Fibroblast of skin of left biceps (primary cell): ENCODE data around the gene KLHL20.
"Not testable (repeated sequence)": the region's sequence is repeated elsewhere in the genome, so short reads cannot be mapped to it uniquely, and the experiment has no call there.

Source experiments
- DNase-seq, 2 experiments: peaks; one replicate each; pipeline ENCODE4 v3.0.0-alpha.2; 2013; ENCODE audit warnings: low read depth in 2 of 2

Gene KLHL20, protein sequence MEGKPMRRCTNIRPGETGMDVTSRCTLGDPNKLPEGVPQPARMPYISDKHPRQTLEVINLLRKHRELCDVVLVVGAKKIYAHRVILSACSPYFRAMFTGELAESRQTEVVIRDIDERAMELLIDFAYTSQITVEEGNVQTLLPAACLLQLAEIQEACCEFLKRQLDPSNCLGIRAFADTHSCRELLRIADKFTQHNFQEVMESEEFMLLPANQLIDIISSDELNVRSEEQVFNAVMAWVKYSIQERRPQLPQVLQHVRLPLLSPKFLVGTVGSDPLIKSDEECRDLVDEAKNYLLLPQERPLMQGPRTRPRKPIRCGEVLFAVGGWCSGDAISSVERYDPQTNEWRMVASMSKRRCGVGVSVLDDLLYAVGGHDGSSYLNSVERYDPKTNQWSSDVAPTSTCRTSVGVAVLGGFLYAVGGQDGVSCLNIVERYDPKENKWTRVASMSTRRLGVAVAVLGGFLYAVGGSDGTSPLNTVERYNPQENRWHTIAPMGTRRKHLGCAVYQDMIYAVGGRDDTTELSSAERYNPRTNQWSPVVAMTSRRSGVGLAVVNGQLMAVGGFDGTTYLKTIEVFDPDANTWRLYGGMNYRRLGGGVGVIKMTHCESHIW

DNA sequence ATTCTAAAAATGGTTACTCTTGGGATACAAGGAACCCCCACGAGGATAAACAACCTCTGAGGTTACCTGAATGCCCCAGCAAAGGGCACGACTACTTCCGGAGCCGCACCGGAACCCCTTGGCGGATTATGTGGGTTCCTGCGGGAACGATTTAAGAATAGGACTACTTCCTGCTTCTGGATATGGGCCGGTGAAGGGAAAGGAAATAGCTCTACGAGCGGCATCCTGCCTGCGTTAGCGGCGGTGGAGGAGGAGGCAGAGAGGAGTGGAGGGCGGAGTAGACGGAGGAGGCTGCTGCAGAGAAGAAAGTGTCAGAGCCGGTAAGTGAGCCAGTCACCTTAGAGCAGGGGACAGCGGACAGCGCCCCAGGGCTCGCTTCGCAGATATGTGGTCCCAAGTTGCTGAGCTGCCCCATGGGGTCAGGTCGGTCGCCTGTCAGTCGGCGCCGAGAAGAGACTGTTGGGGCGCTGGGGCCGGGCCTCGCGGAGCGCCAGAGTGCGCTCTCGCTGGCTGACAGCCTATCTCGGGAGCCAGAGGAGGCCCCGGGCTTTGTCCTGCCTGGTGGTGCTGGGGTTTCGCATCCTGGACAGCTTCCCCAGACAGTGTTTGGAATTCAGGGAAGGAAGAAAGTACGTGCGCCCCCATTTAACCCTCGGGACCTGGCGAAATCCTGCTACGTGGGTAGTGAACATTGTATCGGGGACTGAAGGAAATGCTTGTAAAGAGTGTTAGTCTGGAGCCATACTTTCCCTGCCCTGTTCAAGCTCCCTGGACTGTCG lies at the start of gene KLHL20:
Gene KLHL20, plus strand, starts transcription at position 223 of the 779 bp plus-strand sequence. CDS start 1,063 bp downstream, outside the sequence.
- peak; percentile 81 to 82 for DNase-seq

DNA sequence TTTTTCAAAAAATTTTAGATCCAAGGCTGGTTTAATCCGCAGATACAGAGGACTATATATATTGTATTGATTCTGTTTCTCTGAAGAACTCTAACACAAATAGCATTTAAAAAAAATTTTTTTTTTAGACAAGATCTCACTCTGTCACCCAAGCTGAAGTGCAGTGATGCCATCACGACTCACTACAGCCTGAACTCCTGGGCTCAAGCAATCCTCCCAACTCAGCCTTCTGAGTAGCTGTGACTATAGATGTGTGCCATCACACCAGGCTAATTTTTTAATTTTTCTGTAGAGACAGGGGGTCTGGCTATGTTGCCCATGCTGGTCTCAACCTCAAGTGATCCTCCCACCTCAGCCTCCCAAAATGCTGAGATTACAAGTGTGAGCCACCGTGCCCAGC lies 48.1 kb upstream of the KLHL20 start:
- no peak for DNase-seq

DNA sequence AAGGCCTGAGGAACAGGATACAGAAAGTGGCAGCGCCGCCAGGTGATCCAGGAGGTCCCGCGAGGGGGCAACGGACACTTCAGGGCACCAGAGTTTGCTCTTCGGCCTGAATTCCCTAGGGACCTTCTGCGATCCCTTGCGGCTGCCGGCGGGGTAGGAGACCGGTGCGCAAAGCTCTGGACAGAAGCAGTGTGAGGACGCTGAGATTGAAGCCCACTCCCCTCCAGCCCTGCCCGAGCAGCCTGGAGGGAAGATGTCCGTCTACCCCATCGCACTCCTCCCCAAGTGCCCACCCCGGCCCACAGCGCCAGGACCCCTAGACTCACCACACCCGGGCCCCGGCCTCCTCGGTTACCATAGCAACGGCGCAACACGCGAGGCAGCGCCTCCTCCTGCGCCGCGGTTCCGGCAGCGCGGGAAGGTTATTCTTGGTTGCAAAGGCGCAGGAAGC lies 45.3 kb upstream of the KLHL20 start, which contains the start of gene ANKRD45:
Gene ANKRD45, minus strand, starts transcription at position 361 of the 451 bp plus-strand sequence. CDS start 10,433 bp downstream, outside the sequence.
- DNase-seq = peak in 1 of 2 experiments; percentile 6

DNA sequence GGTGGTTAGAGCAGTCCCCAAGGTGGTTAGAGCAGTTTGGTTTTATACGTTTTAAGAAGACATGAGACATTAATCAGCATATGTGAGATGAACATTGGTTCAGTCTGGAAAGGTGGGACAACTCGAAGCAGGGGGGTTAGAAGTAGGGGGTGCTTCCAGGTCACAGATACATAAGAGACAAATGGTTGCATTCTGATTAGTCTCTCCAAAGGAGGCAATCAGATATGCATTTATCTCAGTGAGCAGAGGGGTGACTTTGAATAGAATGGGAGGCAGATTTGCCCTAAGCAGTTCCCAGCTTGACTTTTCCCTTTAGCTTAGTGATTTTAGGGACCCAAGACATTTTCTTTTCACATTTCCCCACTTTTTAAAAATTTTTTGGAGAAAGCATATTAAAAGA lies 40.3 kb upstream of the KLHL20 start:
- not testable (repeated sequence) for DNase-seq

DNA sequence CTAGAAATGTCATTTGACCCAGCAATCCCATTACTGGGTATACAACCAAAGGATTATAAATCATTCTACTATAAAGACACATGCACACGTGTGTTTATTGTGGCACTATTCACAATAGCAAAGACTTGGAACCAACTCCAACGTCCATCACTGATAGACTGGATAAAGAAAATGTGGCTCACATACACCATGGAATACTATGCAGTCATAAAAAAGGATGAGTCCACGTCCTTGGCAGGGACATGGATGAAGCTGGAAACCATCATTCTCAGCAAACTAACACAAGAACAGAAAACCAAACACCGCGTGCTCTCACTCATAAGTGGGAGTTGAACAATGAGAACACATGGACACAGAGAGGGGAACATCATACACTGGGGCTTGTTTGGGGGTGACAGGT lies 34.6 kb upstream of the KLHL20 start:
- not testable (repeated sequence) for DNase-seq

DNA sequence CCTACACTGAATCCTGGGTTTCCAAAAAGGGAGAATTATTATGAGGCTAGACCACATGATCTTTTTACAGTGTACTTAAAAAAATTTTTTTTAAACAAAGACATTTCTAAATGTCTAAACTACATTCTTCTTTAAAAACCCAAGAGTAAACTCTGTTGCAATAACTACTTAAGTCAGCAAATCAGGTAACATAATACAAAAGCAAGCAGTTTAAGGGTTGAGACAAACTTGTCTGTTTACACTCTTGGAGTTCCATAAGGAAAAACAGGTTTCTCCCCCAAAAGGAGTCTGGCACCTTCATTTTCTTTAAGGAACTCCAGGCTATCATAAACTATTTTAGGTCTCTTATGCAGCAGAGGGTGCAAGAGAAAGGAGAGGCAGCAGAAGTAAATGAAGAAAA lies 32.6 kb upstream of the KLHL20 start:
- no peak for DNase-seq

DNA sequence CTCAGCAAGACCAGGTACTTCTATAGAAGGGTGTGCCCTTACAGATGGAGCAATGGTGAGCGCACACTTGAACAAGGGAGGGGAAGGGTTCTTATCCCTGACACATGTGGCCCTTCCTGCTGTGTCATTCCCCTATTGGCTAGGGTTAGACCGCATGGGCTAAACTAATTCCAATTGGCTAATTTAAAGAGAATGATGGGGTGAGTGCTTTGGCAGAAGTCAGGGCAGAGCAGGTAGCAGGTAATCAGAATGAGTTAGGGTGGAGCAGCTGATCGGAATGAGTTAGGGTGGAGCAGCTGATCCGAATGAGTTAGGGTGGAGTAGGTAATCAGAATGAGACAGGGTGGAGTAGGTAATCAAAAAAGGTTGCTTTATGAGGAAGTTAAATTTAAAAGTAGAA lies 30.9 kb upstream of the KLHL20 start:
- not testable (repeated sequence) for DNase-seq

DNA sequence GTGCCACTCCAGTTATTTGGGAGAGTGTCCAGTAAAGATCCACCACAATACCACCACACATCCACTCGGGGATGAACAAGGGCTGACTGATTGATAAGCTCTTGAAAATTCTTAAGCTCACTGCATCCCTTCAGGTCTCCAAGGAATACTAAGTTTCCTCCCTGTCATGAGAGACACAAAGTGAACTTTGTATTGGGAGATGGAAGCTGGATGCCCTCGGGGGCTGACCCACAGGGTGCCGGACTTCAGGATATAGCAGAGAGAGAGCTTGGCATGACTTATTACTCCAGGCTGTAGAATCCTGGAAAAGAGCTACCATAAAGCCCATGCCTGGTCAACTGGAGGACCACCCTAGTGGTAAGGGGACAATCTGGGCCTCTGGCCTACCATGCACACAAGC lies 29.7 kb upstream of the KLHL20 start:
- not testable (repeated sequence) for DNase-seq

DNA sequence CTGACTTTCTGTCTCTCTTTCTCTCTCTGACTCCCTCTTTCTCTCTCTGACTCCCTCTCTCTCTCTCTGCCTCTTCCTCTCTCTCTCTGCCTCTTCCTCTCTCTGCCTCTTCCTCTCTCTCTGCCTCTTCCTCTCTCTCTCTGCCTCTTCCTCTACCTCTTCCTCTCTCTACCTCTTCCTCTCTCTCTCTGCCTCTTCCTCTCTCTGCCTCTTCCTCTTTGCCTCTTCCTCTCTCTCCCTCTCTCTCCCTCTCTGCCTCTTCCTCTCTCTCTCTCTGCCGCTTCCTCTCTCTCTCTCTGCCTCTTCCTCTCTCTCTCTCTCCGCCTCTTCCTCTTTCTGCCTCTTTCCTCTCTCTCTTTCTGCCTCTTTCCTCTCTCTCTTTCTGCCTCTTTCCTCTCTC lies 26.5 kb upstream of the KLHL20 start:
- DNase-seq = no peak

DNA sequence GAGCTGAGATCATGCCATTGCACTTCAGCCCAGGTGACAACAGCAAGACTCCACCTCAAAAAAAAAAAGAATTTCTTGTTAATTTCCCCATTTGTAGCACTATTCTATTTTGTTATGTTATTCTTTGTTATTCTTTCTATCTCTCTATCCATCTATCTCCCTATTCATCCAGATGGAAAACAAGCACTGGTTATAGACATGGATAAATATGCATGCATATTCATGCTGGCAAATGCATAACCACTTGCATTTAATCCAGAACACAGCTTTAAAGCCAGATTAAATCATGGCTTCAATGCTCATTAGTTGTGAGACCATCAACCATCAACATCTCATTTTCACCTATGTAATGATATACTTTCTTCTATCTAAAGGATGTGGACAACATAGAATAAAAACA lies 21.5 kb upstream of the KLHL20 start:
- DNase-seq = no peak

DNA sequence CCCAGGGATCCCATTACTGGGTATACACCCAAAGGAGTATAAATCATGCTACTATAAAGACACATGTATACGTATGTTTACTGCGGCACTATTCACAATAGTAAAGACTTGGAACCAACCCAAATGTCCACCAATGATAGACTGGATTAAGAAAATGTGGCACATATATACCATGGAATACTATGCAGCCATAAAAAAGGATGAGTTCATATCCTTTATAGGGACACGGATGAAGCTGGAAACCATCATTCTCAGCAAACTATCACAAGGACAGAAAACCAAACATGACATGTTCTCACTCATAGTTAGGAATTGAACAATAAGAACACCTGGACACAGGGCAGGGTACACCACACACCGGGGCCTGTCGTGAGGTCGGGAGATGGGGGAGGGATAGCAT lies 13.5 kb upstream of the KLHL20 start:
- not testable (repeated sequence) for DNase-seq

DNA sequence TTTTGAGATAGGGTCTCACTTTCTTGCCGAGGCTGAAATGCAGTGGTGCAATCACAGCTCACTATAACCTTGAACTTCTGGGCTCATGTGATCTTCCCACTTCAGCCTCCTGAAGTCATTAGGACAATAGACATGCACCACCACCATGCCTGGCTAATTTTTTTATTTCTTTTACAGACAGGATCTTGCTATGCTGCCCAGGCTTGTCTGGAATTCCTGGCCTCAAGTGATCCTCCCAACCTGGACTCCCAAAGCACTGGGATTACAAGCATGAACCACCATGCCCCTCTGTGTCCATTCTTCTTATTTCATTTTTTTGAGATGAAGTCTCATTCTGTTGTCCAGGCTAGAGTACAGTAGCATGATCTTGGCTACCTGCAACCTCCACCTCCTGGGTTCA lies 12.0 kb upstream of the KLHL20 start:
- DNase-seq = no peak

DNA sequence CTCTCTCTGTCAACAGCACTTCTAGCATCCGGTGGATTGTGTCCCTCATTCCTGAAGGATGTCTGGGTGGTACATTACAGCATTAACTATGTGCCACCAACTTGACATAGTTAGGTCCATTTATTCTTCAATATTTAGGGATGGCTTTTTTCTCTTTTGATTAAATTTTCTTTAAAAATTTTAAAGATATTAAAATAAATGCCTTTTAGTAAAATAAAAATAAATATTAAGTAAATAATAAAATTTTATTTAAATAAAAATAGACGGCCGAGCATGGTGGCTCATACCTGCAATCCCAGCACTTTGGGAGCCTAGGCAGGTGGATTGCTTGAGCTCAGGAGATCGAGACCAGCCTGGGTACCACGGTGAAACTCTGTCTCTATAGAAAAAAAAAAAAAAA lies 9.7 kb upstream of the KLHL20 start:
- DNase-seq = no peak

DNA sequence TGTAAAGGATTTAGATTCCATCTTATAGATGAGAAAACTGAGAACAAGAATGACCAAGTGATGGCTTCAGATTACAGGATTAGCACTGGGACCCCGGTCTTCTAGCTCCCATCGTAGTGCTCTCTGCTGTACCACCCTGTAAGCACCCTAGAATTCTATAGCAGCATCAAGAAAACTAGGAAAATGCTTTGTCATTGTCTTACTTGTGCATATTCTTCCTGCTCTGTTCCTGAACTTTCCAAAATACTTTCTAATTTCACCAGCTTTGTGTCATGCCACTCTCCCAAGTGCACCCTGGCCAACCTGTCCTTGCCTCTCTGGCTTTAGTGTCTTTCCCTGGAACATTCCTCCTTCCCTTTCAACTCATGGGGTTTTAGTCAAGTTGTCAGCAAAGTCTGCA lies 6.0 kb upstream of the KLHL20 start:
- DNase-seq = no peak

DNA sequence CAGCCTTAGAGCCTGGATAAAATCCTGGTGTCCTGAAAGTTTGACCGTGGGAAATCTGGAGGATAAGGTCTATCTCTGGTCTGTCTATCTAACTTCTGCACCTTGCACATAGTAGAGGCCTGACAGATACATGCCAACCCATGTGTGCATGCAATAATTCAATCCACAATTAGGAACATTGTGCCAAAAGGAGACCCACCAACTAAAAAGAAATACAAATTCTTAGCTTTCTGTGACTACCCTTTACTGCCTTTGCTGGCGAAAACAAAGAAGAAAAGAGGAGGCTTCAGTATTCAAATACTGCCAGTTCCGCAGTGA lies 381 bp upstream of the KLHL20 start:
- DNase-seq = no peak

DNA sequence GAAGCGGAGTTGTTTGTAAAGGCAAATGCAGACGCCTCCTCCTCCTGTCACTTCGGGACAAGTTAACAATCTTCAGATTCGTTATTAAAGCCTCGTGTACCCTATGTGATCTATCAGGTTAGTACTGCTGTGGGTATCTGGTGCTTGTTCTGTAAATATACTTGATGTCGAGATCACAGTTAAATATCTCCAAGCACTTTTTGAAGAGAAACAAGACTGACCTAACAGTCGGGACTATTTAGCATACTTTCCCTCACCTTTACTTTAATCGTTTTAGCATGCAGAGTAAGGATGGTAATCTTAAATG lies 710 bp downstream of the KLHL20 start:
- DNase-seq = no peak

DNA sequence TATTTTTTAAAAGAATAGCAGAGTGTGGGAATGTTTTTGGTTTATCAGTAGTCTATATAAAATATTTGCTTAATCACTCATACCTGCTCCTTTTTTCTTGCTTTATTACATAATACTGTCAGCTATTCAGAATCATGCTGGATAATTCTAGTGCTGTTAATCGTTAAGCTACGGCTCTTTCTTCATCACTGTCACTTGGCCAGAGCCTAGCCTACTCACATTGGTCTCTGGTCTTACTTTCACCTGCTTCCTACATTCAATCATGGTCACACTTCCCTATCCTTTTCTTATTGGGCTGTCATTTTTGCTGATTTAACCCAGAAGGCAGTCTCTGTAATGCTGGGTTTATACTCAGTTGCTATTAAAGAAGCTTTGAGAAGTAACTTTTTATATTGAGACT lies 2.5 kb downstream of the KLHL20 start:
- no peak for DNase-seq

DNA sequence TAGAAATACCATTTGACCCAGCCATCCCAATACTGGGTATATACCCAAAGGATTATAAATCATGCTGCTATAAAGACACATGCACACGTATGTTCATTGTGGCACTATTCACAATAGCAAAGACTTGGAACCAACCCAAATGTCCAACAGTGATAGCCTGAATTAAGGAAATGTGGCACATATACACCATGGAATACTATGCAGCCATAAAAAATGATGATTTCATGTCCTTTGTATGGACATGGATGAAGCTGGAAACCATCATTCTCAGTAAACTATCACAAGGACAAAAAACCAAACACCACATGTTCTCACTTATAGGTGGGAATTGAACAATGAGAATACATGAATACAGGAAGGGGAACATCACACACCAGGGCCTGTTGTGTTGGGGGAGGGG lies 16.6 kb downstream of the KLHL20 start:
- DNase-seq = not testable (repeated sequence)

DNA sequence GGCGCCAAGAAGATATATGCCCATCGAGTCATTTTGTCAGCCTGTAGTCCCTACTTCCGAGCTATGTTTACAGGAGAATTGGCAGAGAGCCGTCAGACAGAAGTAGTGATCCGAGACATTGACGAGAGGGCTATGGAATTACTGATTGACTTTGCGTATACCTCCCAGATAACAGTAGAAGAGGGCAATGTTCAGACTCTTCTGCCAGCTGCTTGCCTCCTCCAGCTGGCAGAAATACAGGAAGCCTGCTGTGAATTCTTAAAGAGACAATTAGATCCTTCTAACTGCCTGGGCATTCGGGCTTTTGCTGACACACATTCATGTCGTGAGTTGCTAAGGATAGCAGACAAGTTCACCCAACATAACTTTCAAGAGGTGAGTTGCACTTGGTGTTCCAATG lies 19.1 kb downstream of the KLHL20 start:
- no peak for DNase-seq

DNA sequence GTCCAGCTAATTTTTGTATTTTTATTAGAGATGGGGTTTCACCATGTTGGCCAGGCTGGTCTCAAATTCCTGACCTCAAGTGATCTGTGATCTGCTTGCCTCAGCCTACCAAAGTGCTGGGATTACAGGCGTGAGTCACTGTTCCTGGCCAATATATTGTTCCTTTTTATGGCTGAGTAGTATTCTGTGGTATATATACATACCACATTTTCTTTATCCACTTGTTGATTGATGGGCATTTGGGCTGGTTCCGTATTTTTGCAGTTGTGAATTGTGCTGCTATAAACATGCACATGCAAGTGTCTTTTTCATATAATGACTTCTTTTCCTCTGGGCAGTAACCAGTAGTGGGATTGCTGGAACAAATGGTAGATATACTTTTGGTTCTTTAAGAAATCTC lies 21.3 kb downstream of the KLHL20 start:
- not testable (repeated sequence) for DNase-seq

DNA sequence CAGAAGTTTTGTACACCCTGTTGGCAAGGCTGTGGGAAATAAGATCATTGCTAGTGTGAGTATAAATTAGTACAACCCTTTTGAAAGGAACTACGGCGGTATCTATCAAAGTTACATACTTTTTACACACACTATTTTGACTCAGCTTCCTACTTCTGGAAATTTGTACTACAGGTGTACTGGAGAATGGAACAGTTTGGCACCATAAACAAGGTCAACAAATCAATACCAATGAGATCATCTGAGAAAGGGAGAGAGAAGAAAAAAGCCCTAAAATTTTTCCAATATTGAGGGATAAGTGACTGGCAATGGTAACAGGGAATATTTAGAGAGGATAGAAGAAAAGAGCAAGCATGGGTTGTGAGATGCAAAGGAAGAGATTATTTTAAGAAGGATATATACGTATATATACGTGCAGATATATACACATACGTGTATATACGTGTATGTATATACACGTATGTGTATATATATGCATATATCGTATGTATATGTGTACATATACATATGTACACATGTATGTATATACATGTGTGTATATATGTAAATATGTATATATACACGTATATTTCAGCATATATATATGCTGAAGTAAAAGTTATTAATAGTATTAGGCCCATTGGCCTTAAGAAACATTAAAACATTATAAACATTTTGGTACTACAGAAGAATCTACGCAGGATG lies 27.6 kb downstream of the KLHL20 start:
- DNase-seq = no peak

DNA sequence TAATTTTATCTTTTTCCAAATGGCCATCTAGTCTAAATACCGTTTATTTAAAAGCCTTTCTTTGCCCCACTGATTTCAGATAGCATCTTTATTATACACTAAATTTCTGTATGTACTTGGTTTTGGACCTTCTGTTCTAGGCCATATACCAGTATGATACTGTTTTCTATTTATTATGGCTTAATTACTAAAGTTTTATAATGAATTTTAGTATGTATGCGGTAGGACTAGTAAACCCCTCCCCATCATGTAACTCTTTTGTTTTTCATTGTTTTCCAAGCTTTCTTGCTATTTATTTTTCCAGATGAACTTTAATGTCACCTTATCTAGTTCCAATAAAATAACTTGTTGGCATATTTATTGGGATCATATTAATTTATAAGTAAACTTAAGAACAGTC lies 29.9 kb downstream of the KLHL20 start:
- DNase-seq = no peak
